ENCODE measurements around the gene SGCD. TPM values are rescaled to one million over a fixed set of nuclear protein-coding genes. Genes with fewer than 3 reads are reported as not detected.
A peak's percentile ranks its signal among the peaks of the same experiment; 100 is the strongest.

Gene SGCD
- total RNA-seq, 1 donor from 2014 or later: 76.9 TPM

GRCh38 chr5:156354571-156354970 lies 27.6 kb downstream of the SGCD start:
- intact Hi-C loops (cut with micrococcal nuclease): no loop called here
- no peak for DNase-seq
- no peak for ATAC-seq

- intact Hi-C loops (cut with micrococcal nuclease): no loop called here
- DNase-seq (no peak), ATAC-seq (no peak)
Measured at GRCh38 chr5:156356238-156356637, 29.3 kb downstream of the SGCD start.

GRCh38 chr5:156359476-156359875 lies 32.5 kb downstream of the SGCD start:
- intact Hi-C loops (cut with micrococcal nuclease): no loop called here
- ATAC-seq (no peak), DNase-seq (no peak)

GRCh38 chr5:156361436-156362109 lies 34.6 kb downstream of the SGCD start:
- ATAC-seq: no peak
- no peak for DNase-seq
- intact Hi-C loops (cut with micrococcal nuclease): no loop called here

GRCh38 chr5:156363861-156364260 lies 36.9 kb downstream of the SGCD start:
- DNase-seq (no peak), ATAC-seq (no peak)
- intact Hi-C loops (cut with micrococcal nuclease): no loop called here

GRCh38 chr5:156366521-156366920 lies 39.6 kb downstream of the SGCD start:
- DNase-seq (no peak), ATAC-seq (no peak)
- intact Hi-C loops (cut with micrococcal nuclease): no loop called here

- ATAC-seq (peak; percentile 57), DNase-seq (no peak)
- intact Hi-C loops (cut with micrococcal nuclease): no loop called here
Measured at GRCh38 chr5:156367597-156367996, 40.6 kb downstream of the SGCD start.

GRCh38 chr5:156375895-156376495 lies 49.0 kb downstream of the SGCD start:
- no peak for ATAC-seq
- no peak for DNase-seq
- intact Hi-C loops (cut with micrococcal nuclease): no loop called here

GRCh38 chr5:156376751-156377150 lies 49.8 kb downstream of the SGCD start:
- intact Hi-C loops (cut with micrococcal nuclease): no loop called here
- ATAC-seq: no peak

GRCh38 chr5:156378159-156378558 lies 51.2 kb downstream of the SGCD start:
- no peak for DNase-seq
- no peak for ATAC-seq
- intact Hi-C loops (cut with micrococcal nuclease): no loop called here

More at GRCh38 chr5:156376751-156377150, 49.8 kb downstream of the SGCD start:
- DNase-seq: no peak

- DNase-seq (no peak), ATAC-seq (no peak)
- intact Hi-C loops (cut with micrococcal nuclease): no loop called here
Measured at GRCh38 chr5:156379206-156379605, 52.2 kb downstream of the SGCD start.

GRCh38 chr5:156380848-156381247 lies 53.9 kb downstream of the SGCD start:
- no peak for DNase-seq
- ATAC-seq: no peak
- intact Hi-C loops (cut with micrococcal nuclease): no loop called here

GRCh38 chr5:156383510-156384265 lies 56.7 kb downstream of the SGCD start:
- peak; percentile 77 for ATAC-seq
- intact Hi-C loops (cut with micrococcal nuclease): no loop called here
- no peak for DNase-seq

GRCh38 chr5:156385416-156385815 lies 58.5 kb downstream of the SGCD start:
- intact Hi-C loops (cut with micrococcal nuclease): no loop called here
- no peak for ATAC-seq

GRCh38 chr5:156386976-156387375 lies 60.0 kb downstream of the SGCD start:
- intact Hi-C loops (cut with micrococcal nuclease): no loop called here
- ATAC-seq (no peak), DNase-seq (no peak)

More at GRCh38 chr5:156385416-156385815, 58.5 kb downstream of the SGCD start:
- DNase-seq: no peak

GRCh38 chr5:156387391-156387790 lies 60.4 kb downstream of the SGCD start:
- intact Hi-C loops (cut with micrococcal nuclease): no loop called here
- DNase-seq: no peak
- no peak for ATAC-seq

- ATAC-seq (no peak), DNase-seq (no peak)
- intact Hi-C loops (cut with micrococcal nuclease): no loop called here
Measured at GRCh38 chr5:156388233-156388632, 61.3 kb downstream of the SGCD start.

- ATAC-seq: no peak
- no peak for DNase-seq
- intact Hi-C loops (cut with micrococcal nuclease): no loop called here
Measured at GRCh38 chr5:156391139-156391538, 64.2 kb downstream of the SGCD start.

- no peak for DNase-seq
Measured at GRCh38 chr5:156393980-156394379, 67.0 kb downstream of the SGCD start.

GRCh38 chr5:156394642-156395305 lies 67.8 kb downstream of the SGCD start:
- DNase-seq (no peak), ATAC-seq (peak; percentile 58)
- intact Hi-C loops (cut with micrococcal nuclease): no loop called here

More at GRCh38 chr5:156393980-156394379, 67.0 kb downstream of the SGCD start:
- ATAC-seq: no peak
- intact Hi-C loops (cut with micrococcal nuclease): no loop called here

All from left ventricle myocardium superior (tissue), 1 donor.